Astrocyte of the cerebellum (primary cell): ENCODE data around the gene IRX6.

Experiments used
- DNase-seq: peaks from one replicate; pipeline ENCODE4 v3.0.0-alpha.2; 2011; ENCODE audit warnings: low read depth
- H3K4me3 ChIP-seq: 2 replicates; pipeline ENCODE4 v1.5.1; 2011; ENCODE audit warnings: mild to moderate bottlenecking, low read depth, low read length, moderate library complexity
- in situ Hi-C: cut with HindIII; loops from 2 replicates; pipeline ENCODE4 v1.10.0; 2017; ENCODE audit warnings: low sequenced_read_pairs
- TF ChIP-seq, protein P1 (sequence below): IDR thresholded peaks from 2 replicates; pipeline ENCODE4 v1.5.1; 2012; ENCODE audit warnings: low read length, low read depth, moderate library complexity, mild to moderate bottlenecking; ENCODE audit errors: missing control alignments

The IRX6 gene

DNA sequence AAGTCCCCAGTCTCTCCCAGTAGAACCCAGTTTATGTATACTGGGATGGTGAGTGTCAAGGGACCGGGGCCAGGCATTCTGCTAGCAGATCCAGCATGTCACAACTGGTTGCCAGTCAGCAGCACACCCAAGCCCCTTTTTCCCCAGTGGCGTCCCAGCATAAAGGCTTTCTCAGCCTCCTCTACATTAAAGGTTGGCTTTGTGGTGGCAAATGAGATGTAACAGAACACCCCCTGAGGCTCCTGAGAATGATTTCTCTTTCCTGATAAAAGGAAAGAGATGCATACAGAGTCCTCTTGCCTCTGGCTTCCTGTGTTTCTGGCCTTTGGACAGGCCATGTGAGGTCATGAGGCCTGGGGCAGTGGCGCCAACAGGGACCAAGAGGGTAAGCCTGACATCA is 27.9 kb downstream of the IRX6 start:
- in situ Hi-C loops, result no loop called here
- TF ChIP-seq, protein P1, sequence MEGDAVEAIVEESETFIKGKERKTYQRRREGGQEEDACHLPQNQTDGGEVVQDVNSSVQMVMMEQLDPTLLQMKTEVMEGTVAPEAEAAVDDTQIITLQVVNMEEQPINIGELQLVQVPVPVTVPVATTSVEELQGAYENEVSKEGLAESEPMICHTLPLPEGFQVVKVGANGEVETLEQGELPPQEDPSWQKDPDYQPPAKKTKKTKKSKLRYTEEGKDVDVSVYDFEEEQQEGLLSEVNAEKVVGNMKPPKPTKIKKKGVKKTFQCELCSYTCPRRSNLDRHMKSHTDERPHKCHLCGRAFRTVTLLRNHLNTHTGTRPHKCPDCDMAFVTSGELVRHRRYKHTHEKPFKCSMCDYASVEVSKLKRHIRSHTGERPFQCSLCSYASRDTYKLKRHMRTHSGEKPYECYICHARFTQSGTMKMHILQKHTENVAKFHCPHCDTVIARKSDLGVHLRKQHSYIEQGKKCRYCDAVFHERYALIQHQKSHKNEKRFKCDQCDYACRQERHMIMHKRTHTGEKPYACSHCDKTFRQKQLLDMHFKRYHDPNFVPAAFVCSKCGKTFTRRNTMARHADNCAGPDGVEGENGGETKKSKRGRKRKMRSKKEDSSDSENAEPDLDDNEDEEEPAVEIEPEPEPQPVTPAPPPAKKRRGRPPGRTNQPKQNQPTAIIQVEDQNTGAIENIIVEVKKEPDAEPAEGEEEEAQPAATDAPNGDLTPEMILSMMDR, result no peak
- DNase-seq, result no peak
- H3K4me3 ChIP-seq, result no peak overlapping the region

DNA sequence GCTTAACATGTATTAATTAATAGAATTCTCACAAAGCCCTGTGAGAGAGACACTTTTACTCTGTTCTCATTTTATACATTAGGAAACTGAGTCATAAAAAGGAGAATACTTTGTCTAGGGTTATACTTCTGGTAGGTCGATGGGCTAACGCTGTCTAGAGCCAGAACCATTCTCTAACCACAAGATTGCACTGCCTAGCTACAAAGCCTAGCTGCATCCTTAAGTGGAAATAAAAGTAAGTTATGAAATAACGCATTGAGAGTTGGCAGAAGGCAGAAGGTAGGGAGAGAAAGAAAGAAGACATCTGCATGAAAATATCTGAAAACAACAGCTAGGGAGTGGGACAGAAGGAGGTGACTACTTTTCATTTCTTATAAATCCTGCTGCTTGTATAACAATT is 33.2 kb downstream of the IRX6 start:
- DNase-seq, result no peak
- TF ChIP-seq, protein P1, result no peak
- H3K4me3 ChIP-seq, result no peak overlapping the region
- in situ Hi-C loops, result no loop called here

DNA sequence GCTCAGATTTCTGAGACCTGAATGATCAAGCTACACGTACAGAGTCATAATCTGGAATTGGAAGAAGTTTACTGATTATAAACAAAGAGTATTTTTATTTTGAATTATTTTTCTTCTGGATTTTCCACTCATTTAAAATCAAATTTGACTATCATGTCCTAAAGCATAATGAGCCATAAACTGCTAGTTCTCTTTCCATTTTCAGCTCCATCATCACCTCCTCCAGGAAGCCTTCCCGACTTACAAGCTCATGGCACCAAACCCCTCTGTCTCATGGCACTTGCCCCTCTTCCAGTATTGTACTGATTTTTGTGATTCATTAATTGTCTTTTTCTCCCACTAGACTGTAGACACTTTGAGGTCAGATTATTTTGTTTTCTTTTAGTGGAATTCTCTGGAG is 35.9 kb downstream of the IRX6 start:
- TF ChIP-seq, protein P1, result no peak
- H3K4me3 ChIP-seq, result no peak overlapping the region
- no peak for DNase-seq
- in situ Hi-C loops, result no loop called here

DNA sequence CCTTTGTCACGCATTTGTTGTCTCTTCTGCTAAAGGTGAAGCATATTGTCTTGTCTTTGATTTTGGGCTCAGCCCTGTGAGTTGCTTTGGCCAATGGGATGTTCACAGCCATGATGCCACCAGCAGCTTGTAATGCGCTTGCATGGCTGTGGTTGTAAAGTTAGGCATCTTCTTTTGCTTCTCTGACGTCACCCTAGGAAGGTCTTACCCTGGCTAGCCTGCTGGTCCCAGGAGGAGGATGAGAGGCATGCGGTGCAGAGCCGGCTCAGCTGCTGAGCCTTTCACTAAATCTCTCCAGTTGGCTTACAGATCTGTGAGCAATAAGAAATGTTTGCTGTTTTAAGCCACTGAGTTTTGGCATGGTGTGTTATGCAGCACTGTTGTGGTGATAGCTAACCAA is 40.8 kb downstream of the IRX6 start:
- TF ChIP-seq, protein P1, result no peak
- no peak overlapping the region for H3K4me3 ChIP-seq
- in situ Hi-C loops, result no loop called here
- DNase-seq, result no peak

DNA sequence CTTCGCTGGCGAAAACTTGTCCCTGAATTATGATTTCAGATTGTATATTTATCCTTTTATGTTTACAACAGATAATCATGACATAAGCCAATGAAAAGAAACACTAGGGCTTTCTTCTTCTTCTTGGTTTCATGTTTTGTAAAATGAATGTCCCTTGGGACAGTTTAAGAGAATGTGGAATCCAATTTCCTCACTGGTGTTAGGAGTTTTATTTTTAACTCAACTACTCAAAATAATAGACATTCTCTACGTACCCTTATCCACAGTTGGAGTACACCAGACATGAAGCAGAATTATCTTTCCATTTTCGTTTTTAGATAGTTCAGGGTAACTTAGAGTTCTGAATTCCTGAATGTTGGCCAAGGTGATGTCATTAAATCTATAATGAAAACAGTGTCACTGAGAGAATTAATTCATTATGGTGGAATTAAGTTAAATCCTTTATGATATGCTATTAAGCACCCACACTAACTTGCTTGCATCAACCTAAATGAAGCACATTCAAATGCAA is 43.4 kb downstream of the IRX6 start:
- DNase-seq, result no peak
- H3K4me3 ChIP-seq, result no peak overlapping the region
- in situ Hi-C loops, result no loop called here
- TF ChIP-seq, protein P1, result no peak

DNA sequence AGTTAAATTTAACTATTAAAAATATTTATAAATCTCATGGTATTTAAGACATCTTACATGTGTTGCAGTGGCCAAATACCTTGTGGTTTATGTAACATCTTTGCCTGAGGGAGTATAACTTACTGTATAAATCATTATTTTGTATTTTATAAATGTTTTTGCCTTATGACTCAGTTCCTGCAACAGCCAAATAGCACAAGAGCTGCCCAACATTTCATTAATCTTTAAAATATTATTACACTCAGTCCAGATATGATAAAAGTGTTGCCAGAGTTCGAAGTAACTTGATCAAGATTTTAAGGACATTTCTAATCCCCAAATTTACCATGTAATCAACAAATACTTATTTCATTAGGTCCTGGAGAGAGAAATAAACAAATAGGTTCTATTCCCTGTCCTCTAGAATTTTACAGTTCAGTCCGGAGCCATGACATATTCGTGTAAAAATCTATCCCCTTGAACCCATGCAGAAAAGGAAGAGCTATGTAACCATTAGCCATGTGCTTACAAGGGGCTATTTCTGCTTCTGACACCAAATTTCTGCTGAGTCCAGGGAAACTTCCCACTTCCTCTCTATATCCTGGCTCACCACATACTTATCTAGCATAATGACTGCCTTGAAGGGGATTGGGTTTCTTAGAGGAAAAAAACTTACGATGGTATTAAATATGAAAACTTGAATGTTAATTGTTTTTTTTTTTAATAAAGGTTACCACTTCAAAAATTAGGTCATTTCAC is 44.0 kb downstream of the IRX6 start:
- no peak overlapping the region for H3K4me3 ChIP-seq
- in situ Hi-C loops, result no loop called here
- peak; percentile 5 for DNase-seq
- TF ChIP-seq, protein P1, result no peak
